GM19455 (cell line): ENCODE measurements around the gene FSTL1.

Experiments used
- ATAC-seq: cut with Tn5 transposase; IDR thresholded peaks from one replicate; pipeline ENCODE4 v1.9.1; 2021; ENCODE audit not compliant: unreplicated experiment

FSTL1 gene

GRCh38 chr3:120440762-120441161, 10.0 kb downstream of the FSTL1 start:
- ATAC-seq = no peak

GRCh38 chr3:120440001-120440703, 10.6 kb downstream of the FSTL1 start:
- ATAC-seq = no peak

GRCh38 chr3:120438665-120439370, 12.0 kb downstream of the FSTL1 start:
- ATAC-seq = no peak

GRCh38 chr3:120438216-120438615, 12.6 kb downstream of the FSTL1 start:
- no peak for ATAC-seq

- ATAC-seq = no peak
Observed at GRCh38 chr3:120437559-120437958, 13.2 kb downstream of the FSTL1 start.

- no peak for ATAC-seq
Observed at GRCh38 chr3:120436523-120437050, 14.2 kb downstream of the FSTL1 start.

- ATAC-seq = no peak
Observed at GRCh38 chr3:120435621-120436020, 15.2 kb downstream of the FSTL1 start.

GRCh38 chr3:120433662-120434331, 17.0 kb downstream of the FSTL1 start:
- ATAC-seq = no peak

GRCh38 chr3:120432150-120432860, 18.5 kb downstream of the FSTL1 start:
- ATAC-seq = no peak

- no peak for ATAC-seq
Observed at GRCh38 chr3:120429921-120430361, 20.9 kb downstream of the FSTL1 start.

- ATAC-seq = no peak
Observed at GRCh38 chr3:120428924-120429323, 21.9 kb downstream of the FSTL1 start.

GRCh38 chr3:120427201-120427600, 23.6 kb downstream of the FSTL1 start:
- ATAC-seq = no peak

- ATAC-seq = no peak
Observed at GRCh38 chr3:120425572-120426250, 25.1 kb downstream of the FSTL1 start.

GRCh38 chr3:120424976-120425570, 25.7 kb downstream of the FSTL1 start:
- no peak for ATAC-seq

- no peak for ATAC-seq
Observed at GRCh38 chr3:120424506-120424905, 26.3 kb downstream of the FSTL1 start.

- no peak for ATAC-seq
Observed at GRCh38 chr3:120423432-120423831, 27.4 kb downstream of the FSTL1 start.

- no peak for ATAC-seq
Observed at GRCh38 chr3:120421926-120422325, 28.9 kb downstream of the FSTL1 start.

GRCh38 chr3:120420928-120421551, 29.8 kb downstream of the FSTL1 start:
- ATAC-seq = no peak

- no peak for ATAC-seq
Observed at GRCh38 chr3:120420360-120420759, 30.4 kb downstream of the FSTL1 start.

GRCh38 chr3:120419797-120420196, 31.0 kb downstream of the FSTL1 start:
- no peak for ATAC-seq
